Caco-2 (cell line): ENCODE results near the gene CIT. TPM values are rescaled to one million over a fixed set of nuclear protein-coding genes. Genes with fewer than 3 reads are reported as not detected.

Source experiments
- BruUV-seq: library from RNA; stranded (reverse); fragments of 400-500 nt; replicated peaks from 2 replicates; lab custom pipeline; 2021; lab: Mats Ljungman, UMichigan
- CTCF ChIA-PET: fragments of 300-600 bp; sonication (Branson Sonifier 250); formaldehyde crosslinking; loops from one replicate; lab custom pipeline; 2022; ENCODE audit warnings: antibody characterized with exemption; lab: Charles Lee
- POLR2A ChIA-PET: fragments of 300-600 bp; sonication (Branson Sonifier 250); formaldehyde crosslinking; loops from one replicate; lab custom pipeline; 2022; ENCODE audit warnings: antibody characterized with exemption; lab: Charles Lee
- DNase-seq, 2 experiments: peaks; one replicate each; pipeline versions ENCODE4 v3.0.0 to v3.0.0-alpha.2; 2020 to 2022
- H3K27me3 ChIP-seq: replicated peaks from 2 replicates; pipeline ENCODE4 v1.6.0; 2011; ENCODE audit warnings: low read length; ENCODE audit not compliant: control insufficient read depth, insufficient read depth
- H3K36me3 ChIP-seq: 2 replicates; pipeline ENCODE4 v1.5.1; 2011; ENCODE audit warnings: low read length; ENCODE audit not compliant: control insufficient read depth, insufficient read depth
- H3K4me1 ChIP-seq: fragments of 250-450 bp; sonication (Bioruptor Pico); 2 replicates; pipeline ENCODE4 v1.5.1; 2020; ENCODE audit warnings: mild to moderate bottlenecking
- H3K4me3 ChIP-seq: 2 replicates; pipeline ENCODE4 v1.5.1; 2011; ENCODE audit warnings: low read depth, mild to moderate bottlenecking, control low read depth, low read length
- H3K9me3 ChIP-seq: fragments of 250-450 bp; sonication (Bioruptor Pico); 2 replicates; pipeline ENCODE4 v1.5.1; 2020; ENCODE audit warnings: mild to moderate bottlenecking, moderate library complexity
- H3K27ac Mint-ChIP-seq: one replicate; pipeline ENCODE4 v1.8.0; 2022; ENCODE audit warnings: mixed read lengths; ENCODE audit not compliant: unreplicated experiment
- H3K27me3 Mint-ChIP-seq: one replicate; pipeline ENCODE4 v1.8.0; 2022; ENCODE audit warnings: mixed read lengths; ENCODE audit not compliant: insufficient read depth, unreplicated experiment
- H3K36me3 Mint-ChIP-seq: one replicate; pipeline ENCODE4 v1.8.0; 2022; ENCODE audit warnings: mild to moderate bottlenecking, mixed read lengths; ENCODE audit not compliant: insufficient read depth, unreplicated experiment
- H3K4me1 Mint-ChIP-seq: one replicate; pipeline ENCODE4 v1.8.0; 2022; ENCODE audit warnings: low read depth, mixed read lengths; ENCODE audit not compliant: unreplicated experiment
- H3K4me3 Mint-ChIP-seq: one replicate; pipeline ENCODE4 v1.8.0; 2022; ENCODE audit warnings: mild to moderate bottlenecking, moderate library complexity, mixed read lengths; ENCODE audit not compliant: unreplicated experiment
- H3K9me3 Mint-ChIP-seq: one replicate; pipeline ENCODE4 v1.8.0; 2022; ENCODE audit warnings: mixed read lengths; ENCODE audit not compliant: unreplicated experiment
- CTCF ChIP-seq, 2 experiments: fragments of 200-600 bp in 1 of 2; IDR thresholded peaks; 1 replicate in 1 of 2; 2 replicates in 1 of 2; pipeline versions ENCODE4 v1.5.1 to v1.8.0; 2011 to 2022; ENCODE audit warnings: antibody characterized with exemption in 1 of 2, control low read depth in 1 of 2, inconsistent platforms in 1 of 2, low read depth in 1 of 2, low read length in 1 of 2, mild to moderate bottlenecking in 1 of 2, moderate library complexity in 1 of 2; ENCODE audit not compliant: insufficient read depth in 1 of 2, severe bottlenecking in 1 of 2, unreplicated experiment in 1 of 2
- intact Hi-C: fragments of 100-400 bp; cut with micrococcal nuclease; formaldehyde crosslinking; loops from one replicate; pipeline ENCODE4 v1.10.0; 2022; ENCODE audit not compliant: unreplicated experiment
- total RNA-seq: library from RNA; stranded (reverse); gene quantifications from 2 replicates; pipeline ENCODE4 v1.2.3, GENCODE V29; 2022

CIT gene
- total RNA-seq, 1 experiment from 2014 or later: 55.9 TPM

GRCh38 chr12:119685375-119685774, 191.7 kb downstream of the CIT start:
- no peaks in the 10 kb centered on the region for H3K9me3 Mint-ChIP-seq
- ChIA-PET POLR2A (no interaction called here), CTCF (no interaction called here)
- peaks cover 28% of the 10 kb centered on the region for H3K36me3 Mint-ChIP-seq
- TF ChIP-seq CTCF (IDR thresholded peaks at IDR 0.05; ENCODE audit: insufficient read depth in 1 of 2, low read depth in 1 of 2, low read length in 1 of 2, severe bottlenecking in 1 of 2, unreplicated experiment in 1 of 2): no peak
- no peak overlapping the region for H3K27ac Mint-ChIP-seq
- H3K27me3 Mint-ChIP-seq: no peaks in the 10 kb centered on the region
- H3K4me1 ChIP-seq: peaks cover 25% of the 10 kb centered on the region
- H3K36me3 ChIP-seq: no peaks in the 10 kb centered on the region
- no peak overlapping the region for H3K4me3 Mint-ChIP-seq
- no peak overlapping the region for H3K4me3 ChIP-seq
- no peaks in the 10 kb centered on the region for H3K9me3 ChIP-seq
- BruUV-seq: no TSS peak
- intact Hi-C loops: no loop called here
- no peak for DNase-seq
- H3K4me1 Mint-ChIP-seq: no peaks in the 10 kb centered on the region
- no peaks in the 10 kb centered on the region for H3K27me3 ChIP-seq

GRCh38 chr12:119684711-119685369, 192.3 kb downstream of the CIT start:
- no peak overlapping the region for H3K27ac Mint-ChIP-seq

GRCh38 chr12:119683816-119684215, 193.3 kb downstream of the CIT start:
- Mint-ChIP-seq H3K4me1 (no peaks in the 10 kb centered on the region), H3K36me3 (peaks cover 34% of the 10 kb centered on the region), H3K9me3 (no peaks in the 10 kb centered on the region), H3K27me3 (no peaks in the 10 kb centered on the region), H3K4me3 (no peak overlapping the region), H3K27ac (peak overlapping the region; percentile 10)
- Histone ChIP-seq H3K27me3 (no peaks in the 10 kb centered on the region), H3K4me1 (peaks cover 25% of the 10 kb centered on the region), H3K36me3 (no peaks in the 10 kb centered on the region), H3K4me3 (no peak overlapping the region), H3K9me3 (no peaks in the 10 kb centered on the region)
- peak in 1 of 2 experiments; percentile 22 for DNase-seq
- BruUV-seq: no TSS peak
- ChIA-PET CTCF (interaction anchor here (0.6 to 1.2 kb wide), 2 partner anchors 11 to 16 kb away, joined by 3 read pairs; no protein-coding TSS in a partner anchor), POLR2A (interaction anchor here (0.5 kb wide), 1 partner anchor 758 kb away, joined by 3 read pairs; no protein-coding TSS in a partner anchor)
- no peak for TF ChIP-seq CTCF (IDR thresholded peaks at IDR 0.05; ENCODE audit: insufficient read depth in 1 of 2, low read depth in 1 of 2, low read length in 1 of 2, severe bottlenecking in 1 of 2, unreplicated experiment in 1 of 2)
- intact Hi-C loops: no loop called here

More at GRCh38 chr12:119684711-119685369, 192.3 kb downstream of the CIT start:
- no peak overlapping the region for H3K4me3 Mint-ChIP-seq
- no peaks in the 10 kb centered on the region for H3K9me3 Mint-ChIP-seq
- Histone ChIP-seq H3K27me3 (no peaks in the 10 kb centered on the region), H3K4me3 (no peak overlapping the region), H3K4me1 (peaks cover 25% of the 10 kb centered on the region), H3K9me3 (no peaks in the 10 kb centered on the region), H3K36me3 (no peaks in the 10 kb centered on the region)
- peaks cover 28% of the 10 kb centered on the region for H3K36me3 Mint-ChIP-seq
- intact Hi-C loops: no loop called here
- no TSS peak for BruUV-seq
- DNase-seq: no peak
- TF ChIP-seq CTCF (IDR thresholded peaks at IDR 0.05; ENCODE audit: insufficient read depth in 1 of 2, low read depth in 1 of 2, low read length in 1 of 2, severe bottlenecking in 1 of 2, unreplicated experiment in 1 of 2): no peak
- ChIA-PET CTCF (interaction anchor here (1.2 kb wide), 1 partner anchor 18 kb away, joined by 3 read pairs; no protein-coding TSS in a partner anchor), POLR2A (no interaction called here)
- H3K27me3 Mint-ChIP-seq: no peaks in the 10 kb centered on the region
- no peaks in the 10 kb centered on the region for H3K4me1 Mint-ChIP-seq
